Ramos (cell line): ENCODE data around the gene HIPK4.
"Not testable (repeated sequence)": the region's sequence is repeated elsewhere in the genome, so short reads cannot be mapped to it uniquely, and the experiment has no call there.

ENCODE experiments used
- in situ Hi-C: fragments of 300-500 bp; cut with MboI; formaldehyde crosslinking; loops from one replicate; pipeline ENCODE4 v1.14.3; 2022; ENCODE audit warnings: low sequenced_read_pairs; ENCODE audit not compliant: unreplicated experiment

The HIPK4 gene

GRCh38 chr19:40390084-40390742, at the start of gene HIPK4:
Gene HIPK4 (minus strand): TSS chr19:40390181. CDS start chr19:40389902, 279 bp downstream.
- in situ Hi-C loops, result no loop called here

- in situ Hi-C loops, result no loop called here
Measured at GRCh38 chr19:40438284-40438683, 48.3 kb upstream of the HIPK4 start.

- in situ Hi-C loops, result no loop called here
Measured at GRCh38 chr19:40433391-40434216, 43.6 kb upstream of the HIPK4 start.

- in situ Hi-C loops, result not testable (repeated sequence)
Measured at GRCh38 chr19:40432760-40433159, 42.8 kb upstream of the HIPK4 start.

- in situ Hi-C loops, result no loop called here
Measured at GRCh38 chr19:40431698-40432097, 41.7 kb upstream of the HIPK4 start.

GRCh38 chr19:40430242-40430641, 40.3 kb upstream of the HIPK4 start:
- in situ Hi-C loops, result not testable (repeated sequence)

GRCh38 chr19:40428197-40428596, 38.2 kb upstream of the HIPK4 start:
- in situ Hi-C loops, result not testable (repeated sequence)

- in situ Hi-C loops, result no loop called here
Measured at GRCh38 chr19:40425450-40426287, 35.7 kb upstream of the HIPK4 start, which contains the start of gene SERTAD1. Gene SERTAD1 (minus strand): TSS chr19:40425992. CDS start chr19:40423546, 2,446 bp downstream.

GRCh38 chr19:40424637-40425449, 34.9 kb upstream of the HIPK4 start:
- in situ Hi-C loops, result no loop called here

- in situ Hi-C loops, result no loop called here
Measured at GRCh38 chr19:40423938-40424337, 34.0 kb upstream of the HIPK4 start.

- in situ Hi-C loops, result no loop called here
Measured at GRCh38 chr19:40422748-40423566, 33.0 kb upstream of the HIPK4 start.

- in situ Hi-C loops, result no loop called here
Measured at GRCh38 chr19:40421993-40422747, 32.2 kb upstream of the HIPK4 start.

GRCh38 chr19:40420766-40421765, 31.1 kb upstream of the HIPK4 start:
- in situ Hi-C loops, result no loop called here

GRCh38 chr19:40420451-40420765, 30.4 kb upstream of the HIPK4 start:
- in situ Hi-C loops, result no loop called here

GRCh38 chr19:40419780-40420179, 29.8 kb upstream of the HIPK4 start:
- in situ Hi-C loops, result no loop called here

- in situ Hi-C loops, result no loop called here
Measured at GRCh38 chr19:40419066-40419612, 29.2 kb upstream of the HIPK4 start.

- in situ Hi-C loops, result no loop called here
Measured at GRCh38 chr19:40418040-40418439, 28.1 kb upstream of the HIPK4 start.
